NCI-H82 treated with DMSO at 0.1 percent for 48 hours (cell line): ENCODE results near the gene EFNA4.

Experiments
- DNase-seq: peaks from one replicate; lab custom pipeline; 2025; ENCODE audit not compliant: unreplicated experiment; lab: John Stamatoyannopoulos, UW

Gene EFNA4

GRCh38 chr1:155063550-155064110 is at the start of gene EFNA4:
EFNA4 (plus strand) TSS chr1:155063740; CDS start chr1:155063824, 84 bp downstream.
- peak; percentile 54 for DNase-seq

- DNase-seq: no peak
Measured at GRCh38 chr1:155014709-155015508, 48.6 kb upstream of the EFNA4 start.

- no peak for DNase-seq
Measured at GRCh38 chr1:155015527-155016230, 47.9 kb upstream of the EFNA4 start.

- no peak for DNase-seq
Measured at GRCh38 chr1:155016231-155016831, 47.2 kb upstream of the EFNA4 start.

- DNase-seq: peak; percentile 85
Measured at GRCh38 chr1:155017041-155017945, 46.2 kb upstream of the EFNA4 start.

GRCh38 chr1:155017946-155018316 is 45.6 kb upstream of the EFNA4 start:
- no peak for DNase-seq

- no peak for DNase-seq
Measured at GRCh38 chr1:155018617-155019348, 44.8 kb upstream of the EFNA4 start.

GRCh38 chr1:155019377-155020245 is 43.9 kb upstream of the EFNA4 start:
- DNase-seq: no peak

- DNase-seq: no peak
Measured at GRCh38 chr1:155022136-155022926, 41.2 kb upstream of the EFNA4 start.

- no peak for DNase-seq
Measured at GRCh38 chr1:155022927-155023236, 40.7 kb upstream of the EFNA4 start.

GRCh38 chr1:155023627-155024026 is 39.9 kb upstream of the EFNA4 start:
- no peak for DNase-seq

- DNase-seq: no peak
Measured at GRCh38 chr1:155024315-155024714, 39.2 kb upstream of the EFNA4 start.

- DNase-seq: no peak
Measured at GRCh38 chr1:155026154-155026553, 37.4 kb upstream of the EFNA4 start.

GRCh38 chr1:155026588-155026987 is 37.0 kb upstream of the EFNA4 start:
- DNase-seq: no peak

- DNase-seq: no peak
Measured at GRCh38 chr1:155029513-155030242, 33.9 kb upstream of the EFNA4 start.

GRCh38 chr1:155030243-155030795 is 33.2 kb upstream of the EFNA4 start:
- no peak for DNase-seq

- DNase-seq: no peak
Measured at GRCh38 chr1:155030899-155031298, 32.6 kb upstream of the EFNA4 start.
